ENCODE measurements around the gene OTOG.

The OTOG gene

GRCh38 chr11:17541330-17541885 lies 5.7 kb upstream of the OTOG start:
- Histone ChIP-seq H3K4me2 (ENCODE audit: low read depth, low read length, poor library complexity, severe bottlenecking) (no peak overlapping the region), H3K4me3 (ENCODE audit: low read length, poor library complexity, severe bottlenecking) (no peak overlapping the region), H3K27me3 (ENCODE audit: insufficient read depth, low read length, poor library complexity, severe bottlenecking) (no peaks in the 10 kb centered on the region), H3K36me3 (ENCODE audit: insufficient read depth, low read length) (no peaks in the 10 kb centered on the region), H2AFZ (ENCODE audit: low read length) (no peak overlapping the region), H3K79me2 (ENCODE audit: insufficient read depth, low read length) (no peaks in the 10 kb centered on the region), H3K4me1 (ENCODE audit: insufficient read depth, low read length, poor library complexity, severe bottlenecking) (no peaks in the 10 kb centered on the region), H4K20me1 (ENCODE audit: insufficient read depth, low read length, poor library complexity, severe bottlenecking) (no peaks in the 10 kb centered on the region), H3K9me2 (replicated peaks; ENCODE audit: low read depth, low read length) (no peaks in the 10 kb centered on the region), H3F3A (ENCODE audit: low read depth) (no peaks in the 10 kb centered on the region), H3K9ac (ENCODE audit: low read depth, low read length, poor library complexity, severe bottlenecking) (no peak overlapping the region), H3K9me3 (ENCODE audit: insufficient read depth, low read depth, low read length) (no peaks in the 10 kb centered on the region)
- TF ChIP-seq EZH2phosphoT487 (IDR thresholded peaks at IDR 0.05; ENCODE audit: borderline replicate concordance) (no peak), CTCF (conservative IDR thresholded peaks at IDR 0.05; ENCODE audit: low read length) (no peak)

- no peaks in the 10 kb centered on the region for H4K20me1 ChIP-seq (ENCODE audit: insufficient read depth, low read length, poor library complexity, severe bottlenecking)
- H3K36me3 ChIP-seq (ENCODE audit: insufficient read depth, low read length): no peaks in the 10 kb centered on the region
- no peaks in the 10 kb centered on the region for H3K79me2 ChIP-seq (ENCODE audit: insufficient read depth, low read length)
- H3K4me1 ChIP-seq (ENCODE audit: insufficient read depth, low read length, poor library complexity, severe bottlenecking): no peaks in the 10 kb centered on the region
- H3K9ac ChIP-seq (ENCODE audit: low read depth, low read length, poor library complexity, severe bottlenecking): no peak overlapping the region
- no peak overlapping the region for H3K4me3 ChIP-seq (ENCODE audit: low read length, poor library complexity, severe bottlenecking)
- no peak for TF ChIP-seq CTCF (conservative IDR thresholded peaks at IDR 0.05; ENCODE audit: low read length)
- no peak for TF ChIP-seq EZH2phosphoT487 (IDR thresholded peaks at IDR 0.05; ENCODE audit: borderline replicate concordance)
- no peaks in the 10 kb centered on the region for H3K27me3 ChIP-seq (ENCODE audit: insufficient read depth, low read length, poor library complexity, severe bottlenecking)
- no peaks in the 10 kb centered on the region for H3F3A ChIP-seq (ENCODE audit: low read depth)
- no peak overlapping the region for H2AFZ ChIP-seq (ENCODE audit: low read length)
- H3K9me3 ChIP-seq (ENCODE audit: insufficient read depth, low read depth, low read length): no peaks in the 10 kb centered on the region
- H3K4me2 ChIP-seq (ENCODE audit: low read depth, low read length, poor library complexity, severe bottlenecking): no peak overlapping the region
- H3K9me2 ChIP-seq (replicated peaks; ENCODE audit: low read depth, low read length): no peaks in the 10 kb centered on the region
These were observed 4.8 kb upstream of the OTOG start for GRCh38 chr11:17542249-17542648.

GRCh38 chr11:17543041-17543440 lies 4.0 kb upstream of the OTOG start:
- Histone ChIP-seq H2AFZ (ENCODE audit: low read length) (no peak overlapping the region), H3K4me1 (ENCODE audit: insufficient read depth, low read length, poor library complexity, severe bottlenecking) (no peaks in the 10 kb centered on the region), H3K9ac (ENCODE audit: low read depth, low read length, poor library complexity, severe bottlenecking) (no peak overlapping the region), H3K27me3 (ENCODE audit: insufficient read depth, low read length, poor library complexity, severe bottlenecking) (no peaks in the 10 kb centered on the region), H3K9me3 (ENCODE audit: insufficient read depth, low read depth, low read length) (no peaks in the 10 kb centered on the region), H3K4me2 (ENCODE audit: low read depth, low read length, poor library complexity, severe bottlenecking) (no peak overlapping the region), H3K79me2 (ENCODE audit: insufficient read depth, low read length) (no peaks in the 10 kb centered on the region), H4K20me1 (ENCODE audit: insufficient read depth, low read length, poor library complexity, severe bottlenecking) (no peaks in the 10 kb centered on the region), H3K36me3 (ENCODE audit: insufficient read depth, low read length) (no peaks in the 10 kb centered on the region), H3K4me3 (ENCODE audit: low read length, poor library complexity, severe bottlenecking) (no peak overlapping the region), H3K9me2 (replicated peaks; ENCODE audit: low read depth, low read length) (no peaks in the 10 kb centered on the region), H3F3A (ENCODE audit: low read depth) (no peaks in the 10 kb centered on the region)
- TF ChIP-seq EZH2phosphoT487 (IDR thresholded peaks at IDR 0.05; ENCODE audit: borderline replicate concordance) (no peak), CTCF (conservative IDR thresholded peaks at IDR 0.05; ENCODE audit: low read length) (no peak)
